Fibroblast of gingiva (primary cell): Measurements from ENCODE around the gene CHN2.
"Not testable (repeated sequence)": the region's sequence is repeated elsewhere in the genome, so short reads cannot be mapped to it uniquely, and the experiment has no call there.

Experiments
- DNase-seq: peaks from one replicate; pipeline ENCODE4 v3.0.0-alpha.2; 2011; ENCODE audit warnings: low read depth

The CHN2 gene

DNA sequence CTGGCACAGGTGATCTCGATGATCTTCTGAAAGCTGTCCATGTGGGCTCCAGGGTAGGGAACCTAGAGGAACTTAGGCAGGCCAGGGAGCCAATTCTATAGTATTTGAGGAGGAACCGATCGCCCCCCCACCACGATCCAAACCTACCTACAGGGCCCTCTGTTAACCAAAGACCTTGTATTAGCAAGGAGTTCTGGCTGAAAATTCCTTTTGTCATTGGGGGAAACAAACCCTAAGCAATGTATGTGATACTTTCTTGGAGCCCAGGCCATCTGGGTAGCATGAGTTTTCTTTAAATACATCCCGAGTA is 62.1 kb downstream of the CHN2 start:
- no peak for DNase-seq

DNA sequence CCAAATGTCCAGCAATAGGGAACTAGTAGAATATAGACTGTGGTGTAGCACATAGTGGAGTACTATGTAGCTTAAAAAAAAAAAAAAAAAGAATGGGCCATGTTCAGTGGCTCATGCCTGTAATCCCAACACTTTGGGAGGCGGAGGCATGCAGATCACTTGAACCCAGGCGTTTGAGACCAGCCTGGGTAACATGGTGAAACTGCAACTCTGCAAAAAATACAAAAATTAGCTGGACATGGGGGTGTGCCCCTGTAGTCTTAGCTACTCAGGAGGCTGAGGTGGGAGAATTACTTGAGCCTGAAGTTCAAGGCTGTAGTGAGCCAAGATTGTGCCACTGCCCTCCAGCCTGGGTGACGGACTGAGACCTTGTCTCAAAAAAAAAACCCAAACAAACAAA is 64.4 kb downstream of the CHN2 start:
- DNase-seq = no peak

DNA sequence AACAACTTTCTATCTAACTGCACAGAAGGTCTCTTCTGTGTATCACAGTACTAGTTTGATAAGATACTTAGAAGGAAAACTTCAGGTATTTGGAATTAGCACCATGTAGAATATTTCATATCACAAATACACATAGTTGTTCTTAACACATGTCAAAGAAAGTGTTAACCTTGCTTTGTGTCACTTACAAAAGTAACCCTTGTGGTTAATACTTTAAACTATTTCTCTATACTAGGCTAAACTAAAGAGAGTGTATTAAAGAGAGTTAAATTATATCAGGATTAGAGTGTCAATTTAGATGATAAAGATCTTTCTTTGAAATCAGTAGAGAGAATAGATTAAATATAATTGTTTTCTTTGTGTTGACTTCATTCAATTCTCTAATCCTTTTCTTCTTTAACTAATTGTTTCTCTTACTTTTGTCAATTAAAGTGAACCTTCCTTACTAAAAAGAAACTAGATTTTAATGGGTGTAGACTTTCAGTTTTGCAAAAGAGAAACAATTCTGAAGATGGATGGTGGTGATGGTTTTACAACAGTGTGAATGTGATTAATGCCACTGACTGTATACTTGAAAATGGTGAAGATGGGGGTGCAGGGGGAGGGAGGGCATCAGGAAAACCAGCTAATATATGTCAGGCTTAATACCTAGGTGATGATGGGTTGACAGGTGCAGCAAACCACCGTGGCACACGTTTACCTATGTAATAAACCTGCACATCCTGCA is 67.8 kb downstream of the CHN2 start:
- no peak for DNase-seq

DNA sequence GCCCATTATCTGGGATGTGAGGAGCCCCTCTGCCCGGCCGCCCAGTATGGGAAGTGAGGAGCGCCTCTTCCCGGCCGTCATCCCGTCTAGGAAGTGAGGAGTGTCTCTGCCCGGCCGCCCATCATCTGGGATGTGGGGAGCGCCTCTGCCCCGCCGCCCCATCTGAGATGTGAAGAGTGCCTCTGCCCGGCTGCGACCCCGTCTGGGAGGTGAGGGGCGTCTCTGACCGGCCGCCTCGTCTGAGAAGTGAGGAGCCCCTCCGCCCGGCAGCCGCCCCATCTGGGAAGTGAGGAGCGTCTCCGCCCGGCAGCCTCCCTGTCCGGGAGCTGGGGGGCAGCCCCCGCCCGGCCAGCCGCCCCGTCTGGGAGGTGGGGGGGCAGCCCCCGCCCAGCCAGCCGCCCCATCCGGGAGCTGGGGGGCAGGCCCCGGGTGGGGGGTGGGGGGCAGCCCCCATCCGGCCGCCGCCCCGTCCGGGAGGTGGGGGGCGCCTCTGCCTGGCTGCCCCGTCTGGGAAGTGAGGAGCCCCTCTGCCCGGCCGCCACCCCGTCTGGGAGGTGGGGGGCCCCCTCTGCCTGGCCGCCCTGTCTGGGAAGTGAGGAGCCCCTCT is 69.1 kb downstream of the CHN2 start:
- not testable (repeated sequence) for DNase-seq

DNA sequence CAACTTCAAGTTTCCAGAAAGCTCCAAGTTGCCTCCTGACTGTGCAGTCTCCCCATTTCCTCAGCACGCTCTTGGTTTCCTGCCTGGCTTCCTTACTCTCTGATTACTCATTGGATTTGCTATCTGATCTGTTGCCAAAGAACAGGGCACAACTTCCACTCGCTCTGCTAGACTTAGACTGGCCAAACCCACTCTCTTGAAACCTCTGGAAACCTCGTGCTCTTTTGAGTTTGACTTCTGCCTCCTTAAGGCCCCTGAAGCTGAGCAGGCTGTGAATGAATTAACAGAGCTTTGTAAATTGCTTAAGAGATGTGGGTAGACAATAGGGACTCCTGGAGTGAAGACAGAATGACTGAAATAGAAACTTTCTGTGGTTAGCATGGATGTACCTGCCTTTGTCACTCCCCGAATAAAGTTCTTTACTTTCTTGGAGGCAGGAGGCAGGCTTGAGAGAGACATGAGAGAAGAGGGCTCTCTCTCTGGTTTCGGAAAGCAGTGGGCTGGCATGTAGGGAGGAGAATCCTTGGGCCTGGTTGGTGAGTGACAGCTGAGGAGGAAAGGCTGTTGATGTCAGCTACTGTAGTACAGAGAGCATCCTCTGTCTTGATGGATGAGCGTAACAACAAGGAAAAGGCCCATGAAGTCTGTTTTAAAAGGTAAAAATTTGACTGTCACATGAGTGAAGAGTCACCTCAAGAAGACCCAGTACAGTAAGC is 70.8 kb downstream of the CHN2 start:
- DNase-seq = peak; percentile 8

DNA sequence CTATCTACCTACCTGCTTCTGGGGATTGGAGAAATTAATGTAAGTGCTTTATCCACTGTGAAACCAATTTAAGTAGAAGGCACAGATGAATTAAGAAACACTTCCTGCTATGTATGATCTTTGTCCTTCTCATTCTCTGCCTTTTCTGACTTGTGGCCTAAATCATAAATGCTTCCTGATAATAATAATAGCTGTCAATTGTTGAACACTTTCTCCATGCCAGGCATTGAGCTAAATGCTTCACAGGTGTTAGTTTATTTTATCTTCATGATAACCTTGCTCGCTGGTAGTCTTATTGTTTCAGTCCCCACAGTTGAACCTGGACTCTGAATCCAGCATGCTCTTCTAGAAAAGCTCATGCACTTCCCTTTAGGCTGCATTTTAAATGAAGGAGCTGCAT is 75.4 kb downstream of the CHN2 start:
- DNase-seq = no peak

DNA sequence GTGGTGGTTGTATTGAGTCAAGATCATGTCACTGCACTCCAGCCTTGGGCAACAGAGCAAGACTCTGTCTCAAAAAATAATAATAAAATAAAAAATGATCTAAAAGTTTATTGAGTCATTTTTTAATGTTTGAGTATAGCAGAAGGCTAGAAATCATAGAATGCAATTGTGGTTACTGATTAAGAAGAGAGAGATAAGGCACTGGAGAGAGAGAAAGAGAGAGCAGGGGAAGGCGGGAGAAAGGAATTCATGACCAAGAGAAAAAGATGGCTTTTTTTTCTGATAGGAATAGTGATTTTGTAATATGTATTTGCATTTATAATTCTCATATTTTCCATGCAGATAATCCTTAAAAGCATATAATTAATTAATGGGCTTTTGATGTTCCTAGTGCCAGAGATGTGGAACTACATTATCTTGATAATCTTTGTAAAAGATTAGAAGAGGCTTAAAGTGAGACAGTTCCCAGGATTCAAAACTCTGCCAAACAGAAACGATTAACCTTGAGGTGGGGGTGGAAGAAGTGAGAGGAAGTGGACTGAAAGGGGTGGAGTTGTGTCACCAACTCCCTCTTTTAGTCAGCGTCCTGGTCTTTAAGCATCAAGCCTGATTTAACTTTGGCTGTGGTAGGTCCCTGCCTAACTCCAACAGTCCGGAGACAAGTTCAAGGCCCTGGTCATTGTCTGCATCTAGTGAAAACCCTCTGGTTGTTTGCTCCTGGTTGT is 76.2 kb downstream of the CHN2 start:
- DNase-seq = no peak

DNA sequence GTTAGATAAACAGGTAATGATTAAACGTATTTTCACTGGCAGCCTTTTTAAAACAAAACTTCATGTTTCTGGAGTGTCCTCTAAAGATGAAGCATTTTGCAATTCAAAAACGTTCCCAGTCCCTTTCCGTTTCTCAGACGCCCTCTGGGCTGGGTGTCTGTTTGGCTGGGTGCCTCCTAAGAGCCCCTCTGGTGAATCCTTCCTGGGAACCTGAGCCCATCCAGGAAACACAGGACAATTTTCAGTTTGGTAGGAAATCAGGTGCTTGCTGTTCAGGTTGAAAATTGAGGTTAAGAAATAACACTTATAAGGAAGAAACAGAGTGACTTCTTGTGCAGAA is 76.7 kb downstream of the CHN2 start:
- DNase-seq = no peak

DNA sequence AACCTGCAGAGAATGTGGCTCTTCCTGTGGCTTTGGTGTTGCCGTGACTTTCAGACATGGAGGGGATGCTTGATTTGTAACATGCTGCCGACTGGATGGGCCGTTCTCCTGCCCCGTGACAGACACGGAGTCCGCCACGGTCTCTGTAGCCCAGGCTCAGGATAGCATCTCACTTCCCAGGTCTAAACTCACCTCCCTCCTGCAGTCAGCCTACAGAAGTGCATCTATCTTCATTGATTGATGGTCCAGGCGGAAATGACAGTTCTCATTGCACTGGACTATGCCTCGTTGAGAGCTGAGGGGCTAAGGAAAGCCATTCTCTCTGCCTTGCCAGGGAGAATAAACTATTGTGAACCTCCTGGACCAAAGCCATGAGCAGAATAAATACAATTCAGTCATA is 77.5 kb downstream of the CHN2 start:
- DNase-seq = no peak

DNA sequence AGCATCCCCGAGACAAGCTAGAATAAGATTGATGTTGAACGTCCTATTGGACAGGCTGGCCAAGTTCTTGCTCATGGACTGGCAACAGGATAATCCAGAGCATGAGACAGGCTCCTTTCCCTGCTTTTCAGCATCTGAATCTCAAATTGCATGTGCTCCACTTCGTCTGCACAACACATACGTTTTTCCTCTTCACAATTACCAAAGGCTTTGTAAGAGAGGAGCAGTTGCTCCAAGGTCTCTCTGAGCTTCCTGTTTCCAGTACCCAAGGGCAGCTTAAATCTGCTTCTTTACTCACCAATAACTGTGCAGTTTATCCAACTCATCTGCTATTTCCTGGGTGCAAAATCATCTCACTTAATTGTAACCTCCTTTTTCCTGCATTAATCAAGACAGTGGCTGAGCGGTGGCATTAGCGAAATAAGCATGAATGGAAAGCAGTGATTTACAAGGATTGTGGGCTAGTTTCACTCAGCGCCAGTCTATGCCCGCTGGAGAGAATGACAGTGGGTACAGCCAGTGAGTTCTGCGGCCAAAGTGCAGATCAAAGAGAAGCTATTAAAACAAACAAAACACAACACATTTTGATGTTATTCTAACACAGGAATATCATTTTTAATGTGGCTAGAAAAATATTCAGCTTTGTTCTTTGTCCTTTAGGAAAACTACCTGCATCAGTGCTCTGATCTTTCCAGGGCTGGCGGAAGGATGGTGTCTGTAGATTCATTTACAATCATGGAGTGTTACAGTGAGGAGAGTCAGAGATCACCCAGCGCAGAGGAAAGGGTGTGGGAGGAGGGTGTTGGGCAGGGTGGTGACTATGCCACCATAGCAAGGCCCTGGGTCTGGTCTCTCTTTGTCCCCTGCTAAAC is 79.8 kb downstream of the CHN2 start:
- peak; percentile 74 for DNase-seq

DNA sequence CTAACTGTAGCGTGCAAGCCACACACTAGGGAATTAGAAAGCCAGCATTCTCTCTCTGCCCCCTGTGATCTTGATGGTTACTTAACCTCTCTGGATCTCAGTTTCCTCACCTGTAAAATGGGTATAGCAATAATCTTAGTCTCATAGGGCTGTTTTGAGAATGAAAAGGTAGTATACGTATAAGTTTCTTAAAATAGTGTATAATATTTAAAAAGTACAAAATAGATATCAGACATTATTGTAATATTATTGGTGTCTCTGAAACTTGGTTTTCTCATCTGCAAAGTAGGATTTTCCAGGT is 80.4 kb downstream of the CHN2 start:
- no peak for DNase-seq

DNA sequence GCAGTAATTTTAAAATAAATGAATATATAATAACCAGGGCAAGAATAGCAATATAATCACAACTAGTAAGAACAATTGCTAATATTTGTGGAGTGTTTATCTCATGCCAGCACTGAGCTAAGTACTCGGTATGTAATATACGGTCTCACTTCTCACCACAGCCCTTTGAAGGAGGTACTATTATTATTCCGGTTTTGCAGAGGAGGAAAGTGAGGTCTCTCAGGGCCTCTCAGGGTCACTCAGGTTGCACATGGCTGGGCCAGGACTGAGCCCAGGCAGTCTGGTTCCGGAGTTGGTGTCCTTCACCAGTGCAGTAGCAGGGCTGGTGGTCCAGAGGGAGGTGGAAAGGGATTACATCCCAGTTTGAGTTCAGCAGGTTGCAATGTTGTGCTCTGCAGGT is 80.9 kb downstream of the CHN2 start:
- DNase-seq = no peak

DNA sequence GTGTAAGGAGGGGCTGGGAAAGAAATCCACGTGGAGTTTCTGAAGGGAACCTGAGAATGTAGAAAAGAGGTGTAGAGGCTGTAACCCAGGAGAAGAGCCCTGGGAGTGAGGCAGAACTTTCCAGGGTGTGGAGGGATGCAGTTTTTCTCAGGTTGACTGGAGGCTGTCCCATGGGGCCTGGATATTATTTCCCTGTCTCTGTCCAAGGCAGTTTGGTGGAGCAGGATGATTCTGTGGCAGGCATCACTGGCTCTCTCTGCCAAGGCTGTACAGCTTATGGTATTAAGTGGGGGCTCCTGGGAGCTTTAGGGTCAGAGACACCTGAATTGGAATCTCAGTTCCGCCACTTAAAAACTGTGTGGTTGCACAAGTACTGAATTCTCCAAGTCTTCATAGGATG is 81.6 kb downstream of the CHN2 start:
- DNase-seq = no peak

DNA sequence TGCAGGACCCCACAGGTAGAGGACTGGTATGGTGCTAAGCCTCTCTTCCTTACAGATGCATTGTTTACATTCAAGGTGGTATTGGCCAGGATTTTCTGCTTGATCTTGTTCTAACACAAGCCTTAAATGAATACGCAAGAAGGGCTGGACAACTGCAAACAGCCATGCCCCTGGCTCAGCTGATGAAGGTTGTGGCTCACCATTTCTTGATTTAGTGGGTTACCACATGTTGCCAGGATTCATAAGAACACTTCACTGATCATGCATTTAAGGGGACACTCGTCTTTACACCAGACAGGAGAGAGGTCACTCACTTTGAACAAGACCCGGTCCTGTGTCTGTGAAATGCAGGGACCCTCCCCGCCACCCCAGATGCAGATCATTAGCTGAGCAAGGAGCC is 82.2 kb downstream of the CHN2 start:
- no peak for DNase-seq

DNA sequence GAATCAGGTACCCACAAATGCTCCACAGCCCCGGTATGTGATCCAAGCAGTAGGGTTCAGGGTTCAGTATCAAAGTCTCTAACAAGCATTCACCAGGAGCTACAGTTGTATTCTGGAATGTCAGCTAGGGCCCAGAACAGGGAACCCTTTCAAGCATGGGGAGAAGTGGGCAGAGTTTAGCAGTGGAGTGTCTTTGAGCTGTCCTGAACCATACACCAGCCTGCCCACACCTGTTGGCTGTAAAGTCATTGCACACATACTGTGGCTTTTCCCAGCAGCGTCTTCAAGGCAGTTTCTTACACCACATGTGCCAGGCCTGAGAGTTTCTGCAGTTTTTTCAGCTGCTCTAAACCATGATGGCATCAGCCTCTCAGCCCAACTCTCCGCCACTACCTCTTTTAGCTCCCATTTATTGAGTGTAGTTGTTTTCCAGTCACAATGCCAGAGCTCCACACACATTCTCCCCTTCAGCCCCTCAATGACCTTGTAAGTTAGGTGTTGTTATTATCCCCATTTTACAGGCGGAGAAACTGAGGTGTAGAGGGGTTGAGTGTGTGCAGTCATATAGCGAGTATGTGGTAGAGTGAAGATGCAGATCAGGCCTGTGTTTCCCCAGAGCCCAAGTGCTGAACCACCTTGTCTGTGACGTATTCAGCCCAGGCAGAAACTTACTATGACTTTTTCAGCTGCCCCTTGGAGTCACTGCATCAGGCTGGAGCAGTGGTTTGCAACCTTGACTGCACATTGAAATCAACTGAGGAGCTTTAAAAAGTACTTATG is 83.1 kb downstream of the CHN2 start:
- DNase-seq = no peak

DNA sequence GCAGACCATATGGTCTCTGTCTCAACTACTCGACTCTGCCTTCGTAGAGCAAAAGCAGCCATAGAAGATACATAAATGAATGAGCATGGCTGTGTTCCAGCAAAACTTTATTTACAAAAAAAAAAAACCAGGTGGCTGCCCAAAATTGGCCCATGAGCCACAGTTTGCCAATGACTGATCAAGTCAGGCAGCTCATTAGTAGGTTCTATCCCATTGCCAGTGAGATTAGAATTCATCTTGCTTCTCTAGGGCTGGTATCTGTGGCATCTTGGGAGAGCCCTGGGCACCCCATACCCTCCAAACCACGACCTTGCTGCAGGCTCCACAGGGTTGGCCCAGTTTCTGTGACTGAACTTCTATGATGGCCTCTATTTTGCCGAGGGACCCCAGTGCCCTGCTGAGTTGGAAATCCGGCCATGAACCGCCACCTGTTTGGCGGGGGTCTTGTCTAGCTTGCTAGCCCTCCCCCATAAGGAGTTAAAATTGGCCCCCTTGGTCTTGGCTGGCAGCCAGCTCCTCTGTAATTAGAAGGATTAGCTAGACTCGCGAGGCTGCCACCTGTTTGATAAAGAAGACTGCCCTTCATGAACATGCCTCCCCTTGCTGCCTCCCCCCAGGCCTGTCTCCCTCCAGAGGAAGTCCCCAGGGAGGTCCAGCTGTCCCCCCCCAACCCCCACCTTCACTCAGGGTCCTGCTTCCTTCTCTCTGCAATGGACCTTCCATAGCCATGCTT is 83.9 kb downstream of the CHN2 start:
- DNase-seq = no peak

DNA sequence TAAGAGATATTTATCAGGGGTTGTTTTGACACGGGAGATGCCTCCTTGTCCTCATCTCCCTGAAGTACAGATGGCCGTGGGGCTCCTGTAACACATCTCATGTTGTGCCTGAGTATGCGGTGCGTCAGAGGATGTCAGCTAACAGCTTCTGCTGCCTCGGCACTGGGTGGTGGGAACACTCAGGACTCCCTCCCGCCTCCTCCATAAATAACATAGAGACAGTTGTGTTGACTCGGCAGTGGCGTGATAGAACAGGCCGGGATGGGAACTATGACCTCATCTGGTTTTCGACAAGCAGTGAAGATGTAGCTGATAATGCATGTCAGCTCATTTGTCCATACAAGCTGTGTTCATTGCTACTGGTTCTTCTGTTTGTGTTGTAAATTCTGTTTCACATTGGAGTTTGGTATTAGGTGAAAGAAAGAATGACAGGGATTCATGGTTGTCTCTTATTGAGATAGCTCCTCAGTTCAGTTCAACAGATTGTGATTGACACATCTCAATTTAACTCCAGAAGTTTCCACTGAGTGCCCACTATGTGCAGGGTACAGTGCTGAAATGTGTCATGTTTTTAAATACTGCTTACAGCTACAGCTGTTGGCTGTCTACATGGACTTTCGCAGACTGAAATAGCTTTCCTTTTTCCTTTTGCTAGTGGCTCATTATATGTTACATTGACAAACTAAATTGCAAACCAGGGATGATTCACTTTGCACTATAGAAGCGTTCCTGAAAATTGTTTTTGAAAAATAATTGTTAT is 87.4 kb downstream of the CHN2 start:
- no peak for DNase-seq

DNA sequence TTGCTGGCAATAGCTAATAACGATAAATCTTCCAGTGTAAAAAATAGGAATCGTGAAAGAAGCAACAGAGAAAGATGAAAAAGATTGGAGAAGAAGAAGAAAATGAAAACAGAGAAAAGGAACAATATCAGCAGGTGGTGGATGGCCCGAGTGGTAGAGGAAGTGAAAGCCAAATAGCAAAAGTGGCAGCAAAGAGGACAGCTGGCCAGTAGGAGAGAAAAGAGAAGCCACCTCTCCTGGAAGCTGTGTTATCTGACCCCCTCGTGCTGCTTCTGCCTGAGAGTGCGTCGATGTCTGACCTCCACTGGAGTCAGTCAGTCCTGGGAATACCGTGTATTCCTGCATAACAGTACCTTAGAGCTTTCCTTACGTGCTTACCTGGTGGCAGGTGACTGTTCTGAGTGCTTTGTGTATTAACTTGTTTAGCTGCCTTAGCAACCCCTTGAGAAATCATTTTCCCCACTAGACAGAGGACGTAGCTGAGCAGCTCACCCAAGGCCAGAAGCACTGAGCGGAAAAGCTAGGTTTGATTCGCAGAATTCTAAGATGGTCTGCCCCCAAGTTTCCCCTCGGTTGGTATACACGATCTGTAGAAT is 88.3 kb downstream of the CHN2 start:
- no peak for DNase-seq

DNA sequence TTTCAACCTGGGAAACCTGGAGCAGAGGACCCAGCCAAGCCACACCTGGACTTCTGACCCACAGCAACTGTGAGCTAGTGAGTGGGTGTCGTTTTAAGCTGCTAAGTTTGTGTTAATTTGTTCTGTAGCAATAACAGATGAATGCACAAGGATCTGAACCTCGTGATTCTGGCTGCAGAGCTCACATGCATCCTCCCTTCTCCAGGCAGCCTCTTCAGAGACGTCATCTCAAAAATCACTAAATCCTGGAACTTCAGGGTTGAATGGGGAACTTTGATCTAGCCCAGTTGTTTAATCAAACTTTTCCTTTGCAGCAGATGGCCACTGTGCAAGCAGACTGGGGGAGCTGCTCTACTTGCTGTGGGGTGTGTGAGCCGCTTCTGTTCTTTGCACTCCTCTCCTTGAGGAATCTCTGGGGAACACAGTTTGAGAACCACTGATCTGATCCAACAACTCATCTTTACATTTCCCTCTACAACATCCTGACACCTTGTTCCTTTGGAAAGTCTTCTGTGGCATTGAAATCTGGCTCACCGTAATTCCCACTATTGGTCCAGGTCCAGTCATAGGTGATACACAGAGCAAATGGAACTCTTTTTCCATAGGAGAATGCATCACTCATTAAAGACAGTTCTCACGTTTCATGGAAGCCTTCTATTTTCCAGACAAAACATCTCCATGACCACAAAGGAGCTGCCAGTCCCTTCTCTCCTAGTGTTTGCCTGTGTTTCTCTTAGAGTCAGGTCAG is 90.3 kb downstream of the CHN2 start:
- DNase-seq = no peak
